ENCODE data around the gene PRXL2A. TPM values are rescaled to one million over a fixed set of nuclear protein-coding genes. Genes with fewer than 3 reads are reported as not detected.
"Not testable (repeated sequence)": the region's sequence is repeated elsewhere in the genome, so short reads cannot be mapped to it uniquely, and the experiment has no call there.

The PRXL2A gene
- total RNA-seq, 2 experiments from 2014 or later = 3.9 to 4.6 TPM

DNA sequence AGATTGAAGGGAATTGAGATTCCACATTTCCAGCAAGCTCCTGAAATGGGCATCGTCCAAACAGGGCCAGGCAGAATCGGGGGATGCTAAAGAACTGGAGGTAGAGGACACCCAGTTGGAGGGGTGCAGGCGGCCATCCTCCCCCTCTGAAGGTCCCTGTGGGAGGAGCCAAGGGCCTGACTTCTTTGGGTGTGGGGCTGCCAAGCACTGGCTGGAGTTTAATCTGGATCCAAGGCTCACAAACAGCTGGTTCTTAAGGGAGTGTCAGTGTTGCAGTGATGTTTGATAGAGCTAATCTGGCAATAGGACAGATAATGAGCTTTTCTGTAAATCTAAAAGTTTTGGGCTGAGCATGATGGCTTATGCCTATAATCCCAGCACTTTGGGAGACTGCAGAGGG lies 66.6 kb downstream of the PRXL2A start:
- Mint-ChIP-seq H3K27me3 (no peaks in the 10 kb centered on the region), H3K27ac (peak overlapping the region; percentile 92), H3K4me3 (peak overlapping the region; percentile 20), H3K36me3 (ENCODE audit: low read depth) (peaks cover 86% of the 10 kb centered on the region), H3K9me3 (peaks cover 7% of the 10 kb centered on the region), H3K4me1 (ENCODE audit: low read depth) (peaks cover 84% of the 10 kb centered on the region)
- Histone ChIP-seq H3K4me1 (ENCODE audit: insufficient read depth, low read length) (peaks cover 83% of the 10 kb centered on the region), H3K4me3 (ENCODE audit: low read length) (no peak overlapping the region), H3K27me3 (ENCODE audit: control insufficient read depth in 1 of 2, insufficient read depth in 2 of 2, low read length in 2 of 2) (no peaks in the 10 kb centered on the region), H3K36me3 (ENCODE audit: insufficient read depth, low read length) (peaks cover 62% of the 10 kb centered on the region), H3K9me3 (ENCODE audit: control insufficient read depth in 1 of 2, insufficient read depth in 1 of 2, low read length in 2 of 2) (peaks cover 3 to 4% of the 10 kb centered on the region in 2 experiments), H3K27ac (ENCODE audit: low read depth in 1 of 2, low read length in 2 of 2) (peak overlapping the region in 1 of 2 donors; percentile 4)
- CTCF ChIA-PET = interaction anchor here (1.1 to 2.9 kb wide), 6 partner anchors 14 to 97 kb away, joined by 3 to 11 read pairs (median 4); no protein-coding TSS in a partner anchor
- ATAC-seq (ENCODE audit: poor library complexity) = no peak
- no peak for DNase-seq
- intact Hi-C loops (cut with DNase I, micrococcal nuclease) = no loop called here
- POLR2A ChIA-PET = interaction anchor here (0.9 to 22.9 kb wide), 6 partner anchors 10 to 67 kb away, joined by 3 to 420 read pairs (median 10); partner anchors contain the start of gene PRXL2A
- TF ChIP-seq CTCF (IDR thresholded peaks at IDR 0.05) = no peak

DNA sequence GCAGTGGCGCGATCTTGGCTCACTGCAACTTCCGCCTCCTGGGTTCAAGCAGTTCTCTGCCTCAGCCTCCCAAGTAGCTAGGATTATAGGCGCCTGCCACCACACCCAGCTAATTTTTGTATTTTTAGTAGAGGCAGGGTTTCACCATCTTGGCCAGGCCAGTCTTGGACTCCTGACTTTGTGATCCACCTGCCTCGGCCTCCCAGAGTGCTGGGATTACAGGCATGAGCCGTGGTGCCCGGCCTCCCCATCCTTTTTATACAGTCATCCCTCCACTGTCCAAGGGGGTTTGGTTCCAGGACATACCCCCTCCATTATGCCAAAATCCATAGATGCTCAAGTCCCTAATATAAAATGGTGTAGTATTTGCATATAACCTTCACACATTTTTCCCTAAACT lies 67.3 kb downstream of the PRXL2A start:
- Histone ChIP-seq H3K4me1 (ENCODE audit: insufficient read depth, low read length) (peaks cover 76% of the 10 kb centered on the region), H3K36me3 (ENCODE audit: insufficient read depth, low read length) (peaks cover 55% of the 10 kb centered on the region)
- CTCF ChIA-PET = interaction anchor here (1.4 to 2.0 kb wide), 3 partner anchors 14 to 30 kb away, joined by 3 to 9 read pairs (median 3); no protein-coding TSS in a partner anchor
- POLR2A ChIA-PET = interaction anchor here (1.6 to 22.9 kb wide), 4 partner anchors 10 to 26 kb away, joined by 4 to 420 read pairs (median 160); no protein-coding TSS in a partner anchor
- H3K4me3 ChIP-seq (ENCODE audit: low read length); H3K9me3 Mint-ChIP-seq; H3K27me3 ChIP-seq (ENCODE audit: control insufficient read depth in 1 of 2, insufficient read depth in 2 of 2, low read length in 2 of 2); intact Hi-C loops (cut with DNase I, micrococcal nuclease); H3K27ac ChIP-seq (ENCODE audit: low read depth in 1 of 2, low read length in 2 of 2); ATAC-seq (ENCODE audit: poor library complexity); H3K27me3 Mint-ChIP-seq; DNase-seq; H3K9me3 ChIP-seq (ENCODE audit: control insufficient read depth in 1 of 2, insufficient read depth in 1 of 2, low read length in 2 of 2): not testable (repeated sequence)
- Mint-ChIP-seq H3K4me3 (peak overlapping the region; percentile 31), H3K27ac (peak overlapping the region; percentile 92), H3K4me1 (ENCODE audit: low read depth) (peaks cover 84% of the 10 kb centered on the region), H3K36me3 (ENCODE audit: low read depth) (peaks cover 86% of the 10 kb centered on the region)

GRCh38 chr10:80476685-80477084 lies 68.3 kb downstream of the PRXL2A start:
- ATAC-seq (ENCODE audit: poor library complexity) = no peak

More at GRCh38 chr10:80476685-80477084, 68.3 kb downstream of the PRXL2A start:
- Histone ChIP-seq H3K9me3 (ENCODE audit: control insufficient read depth in 1 of 2, insufficient read depth in 1 of 2, low read length in 2 of 2) (peaks cover 3 to 4% of the 10 kb centered on the region in 2 experiments), H3K27ac (ENCODE audit: low read depth in 1 of 2, low read length in 2 of 2) (peak overlapping the region in 1 of 2 donors; percentile 14), H3K4me1 (ENCODE audit: insufficient read depth, low read length) (peaks cover 74% of the 10 kb centered on the region), H3K4me3 (ENCODE audit: low read length) (no peak overlapping the region), H3K36me3 (ENCODE audit: insufficient read depth, low read length) (peaks cover 47% of the 10 kb centered on the region), H3K27me3 (ENCODE audit: control insufficient read depth in 1 of 2, insufficient read depth in 2 of 2, low read length in 2 of 2) (no peaks in the 10 kb centered on the region)
- Mint-ChIP-seq H3K36me3 (ENCODE audit: low read depth) (peaks cover 86% of the 10 kb centered on the region), H3K9me3 (peaks cover 7% of the 10 kb centered on the region), H3K27ac (peak overlapping the region; percentile 92), H3K27me3 (no peaks in the 10 kb centered on the region), H3K4me3 (peak overlapping the region; percentile 9), H3K4me1 (ENCODE audit: low read depth) (peaks cover 84% of the 10 kb centered on the region)
- POLR2A ChIA-PET = interaction anchor here (0.7 to 22.9 kb wide), 6 partner anchors 9 to 81 kb away, joined by 3 to 302 read pairs (median 4); no protein-coding TSS in a partner anchor
- intact Hi-C loops (cut with DNase I, micrococcal nuclease) = no loop called here
- TF ChIP-seq CTCF (IDR thresholded peaks at IDR 0.05) = no peak
- DNase-seq = no peak
- CTCF ChIA-PET = interaction anchor here (0.7 to 2.0 kb wide), 4 partner anchors 9 to 1424 kb away, joined by 3 to 9 read pairs (median 3); no protein-coding TSS in a partner anchor

Data from CD4-positive, alpha-beta T cell (primary cell).